OCI-LY3 (cell line): ENCODE data around the gene KLF8.

Experiments used
- CTCF ChIP-seq: fragments of 200-600, 300-600 bp; sonication (generic); IDR thresholded peaks from 2 replicates; pipeline ENCODE4 v1.5.1; 2014; ENCODE audit warnings: antibody characterized with exemption, low read length, low read depth
- EZH2phosphoT487 ChIP-seq: fragments of 200-600 bp; shearing (Covaris generic); IDR thresholded peaks from 2 replicates; pipeline ENCODE4 v1.6.1; 2018; ENCODE audit warnings: antibody characterized with exemption, mixed run types, low read depth

- TF ChIP-seq CTCF (no peak), EZH2phosphoT487 (no peak)
Observed at GRCh38 chrX:56216332-56216731, 15.8 kb upstream of the KLF8 start.
